ENCODE measurements around the gene CALD1.

Gene CALD1

GRCh38 chr7:134935701-134936100, 156.3 kb downstream of the CALD1 start:
- no peak overlapping the region for H3K4me3 ChIP-seq (replicated peaks; ENCODE audit: insufficient read depth, low read length)
- DNase-seq (ENCODE audit: low read depth in 1 of 2, low spot score in 1 of 2) = no peak
- no peak overlapping the region for H3K27ac ChIP-seq (replicated peaks)
- no peaks in the 10 kb centered on the region for H3K27me3 ChIP-seq (ENCODE audit: insufficient read depth, poor library complexity, severe bottlenecking)
- TF ChIP-seq GABPA (IDR thresholded peaks at IDR 0.05; ENCODE audit: low read depth) = no peak
- TF ChIP-seq, protein P1, sequence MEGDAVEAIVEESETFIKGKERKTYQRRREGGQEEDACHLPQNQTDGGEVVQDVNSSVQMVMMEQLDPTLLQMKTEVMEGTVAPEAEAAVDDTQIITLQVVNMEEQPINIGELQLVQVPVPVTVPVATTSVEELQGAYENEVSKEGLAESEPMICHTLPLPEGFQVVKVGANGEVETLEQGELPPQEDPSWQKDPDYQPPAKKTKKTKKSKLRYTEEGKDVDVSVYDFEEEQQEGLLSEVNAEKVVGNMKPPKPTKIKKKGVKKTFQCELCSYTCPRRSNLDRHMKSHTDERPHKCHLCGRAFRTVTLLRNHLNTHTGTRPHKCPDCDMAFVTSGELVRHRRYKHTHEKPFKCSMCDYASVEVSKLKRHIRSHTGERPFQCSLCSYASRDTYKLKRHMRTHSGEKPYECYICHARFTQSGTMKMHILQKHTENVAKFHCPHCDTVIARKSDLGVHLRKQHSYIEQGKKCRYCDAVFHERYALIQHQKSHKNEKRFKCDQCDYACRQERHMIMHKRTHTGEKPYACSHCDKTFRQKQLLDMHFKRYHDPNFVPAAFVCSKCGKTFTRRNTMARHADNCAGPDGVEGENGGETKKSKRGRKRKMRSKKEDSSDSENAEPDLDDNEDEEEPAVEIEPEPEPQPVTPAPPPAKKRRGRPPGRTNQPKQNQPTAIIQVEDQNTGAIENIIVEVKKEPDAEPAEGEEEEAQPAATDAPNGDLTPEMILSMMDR (IDR thresholded peaks at IDR 0.05; ENCODE audit: insufficient read depth, low read length) = no peak
- TF ChIP-seq, protein P2, sequence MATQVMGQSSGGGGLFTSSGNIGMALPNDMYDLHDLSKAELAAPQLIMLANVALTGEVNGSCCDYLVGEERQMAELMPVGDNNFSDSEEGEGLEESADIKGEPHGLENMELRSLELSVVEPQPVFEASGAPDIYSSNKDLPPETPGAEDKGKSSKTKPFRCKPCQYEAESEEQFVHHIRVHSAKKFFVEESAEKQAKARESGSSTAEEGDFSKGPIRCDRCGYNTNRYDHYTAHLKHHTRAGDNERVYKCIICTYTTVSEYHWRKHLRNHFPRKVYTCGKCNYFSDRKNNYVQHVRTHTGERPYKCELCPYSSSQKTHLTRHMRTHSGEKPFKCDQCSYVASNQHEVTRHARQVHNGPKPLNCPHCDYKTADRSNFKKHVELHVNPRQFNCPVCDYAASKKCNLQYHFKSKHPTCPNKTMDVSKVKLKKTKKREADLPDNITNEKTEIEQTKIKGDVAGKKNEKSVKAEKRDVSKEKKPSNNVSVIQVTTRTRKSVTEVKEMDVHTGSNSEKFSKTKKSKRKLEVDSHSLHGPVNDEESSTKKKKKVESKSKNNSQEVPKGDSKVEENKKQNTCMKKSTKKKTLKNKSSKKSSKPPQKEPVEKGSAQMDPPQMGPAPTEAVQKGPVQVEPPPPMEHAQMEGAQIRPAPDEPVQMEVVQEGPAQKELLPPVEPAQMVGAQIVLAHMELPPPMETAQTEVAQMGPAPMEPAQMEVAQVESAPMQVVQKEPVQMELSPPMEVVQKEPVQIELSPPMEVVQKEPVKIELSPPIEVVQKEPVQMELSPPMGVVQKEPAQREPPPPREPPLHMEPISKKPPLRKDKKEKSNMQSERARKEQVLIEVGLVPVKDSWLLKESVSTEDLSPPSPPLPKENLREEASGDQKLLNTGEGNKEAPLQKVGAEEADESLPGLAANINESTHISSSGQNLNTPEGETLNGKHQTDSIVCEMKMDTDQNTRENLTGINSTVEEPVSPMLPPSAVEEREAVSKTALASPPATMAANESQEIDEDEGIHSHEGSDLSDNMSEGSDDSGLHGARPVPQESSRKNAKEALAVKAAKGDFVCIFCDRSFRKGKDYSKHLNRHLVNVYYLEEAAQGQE (IDR thresholded peaks at IDR 0.05; ENCODE audit: insufficient replicate concordance, low read depth) = no peak
- no peak for TF ChIP-seq SPI1 (IDR thresholded peaks at IDR 0.05; ENCODE audit: borderline replicate concordance, low read depth)
- no peak for TF ChIP-seq POLR2AphosphoS5 (IDR thresholded peaks at IDR 0.05; ENCODE audit: low read depth)

DNA sequence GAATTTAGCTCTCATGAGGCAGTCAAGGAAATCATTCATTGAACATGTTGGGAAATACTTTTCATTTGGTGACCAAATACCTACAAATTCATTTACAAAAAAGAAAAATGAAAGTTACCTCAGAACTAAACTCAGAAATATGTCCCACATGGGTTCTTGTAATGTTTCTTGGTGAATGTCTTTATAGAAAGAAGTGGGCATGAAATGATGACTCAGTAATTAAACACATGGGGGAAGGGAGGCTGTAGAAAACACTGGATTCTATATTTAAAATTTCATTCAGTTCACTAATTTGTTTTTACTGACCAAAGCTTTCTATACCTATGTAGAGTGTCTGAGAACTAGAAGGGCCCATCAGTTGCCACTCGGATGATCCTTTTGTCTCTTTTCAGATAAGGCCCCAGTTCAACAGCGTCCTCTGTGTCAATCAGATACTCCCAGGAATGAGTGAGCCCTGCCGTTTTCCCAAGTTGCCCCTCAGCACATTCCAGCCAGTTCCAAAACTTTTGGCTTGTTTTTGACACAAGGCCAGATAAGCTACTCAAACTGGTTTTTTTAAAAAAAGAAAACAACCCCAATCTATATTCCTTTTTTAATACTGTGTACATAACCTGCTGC, 157.6 kb downstream of the CALD1 start:
- H3K4me3 ChIP-seq (replicated peaks; ENCODE audit: insufficient read depth, low read length) = no peak overlapping the region
- H3K27ac ChIP-seq (replicated peaks) = no peak overlapping the region
- no peak for DNase-seq (ENCODE audit: low read depth in 1 of 2, low spot score in 1 of 2)
- peaks cover 5% of the 10 kb centered on the region for H3K27me3 ChIP-seq (ENCODE audit: insufficient read depth, poor library complexity, severe bottlenecking)
- TF ChIP-seq, protein P2 (IDR thresholded peaks at IDR 0.05; ENCODE audit: insufficient replicate concordance, low read depth) = no peak
- TF ChIP-seq SPI1 (IDR thresholded peaks at IDR 0.05; ENCODE audit: borderline replicate concordance, low read depth) = no peak
- TF ChIP-seq GABPA (IDR thresholded peaks at IDR 0.05; ENCODE audit: low read depth) = no peak
- TF ChIP-seq POLR2AphosphoS5 (IDR thresholded peaks at IDR 0.05; ENCODE audit: low read depth) = no peak
- TF ChIP-seq, protein P1 (IDR thresholded peaks at IDR 0.05; ENCODE audit: insufficient read depth, low read length) = no peak

DNA sequence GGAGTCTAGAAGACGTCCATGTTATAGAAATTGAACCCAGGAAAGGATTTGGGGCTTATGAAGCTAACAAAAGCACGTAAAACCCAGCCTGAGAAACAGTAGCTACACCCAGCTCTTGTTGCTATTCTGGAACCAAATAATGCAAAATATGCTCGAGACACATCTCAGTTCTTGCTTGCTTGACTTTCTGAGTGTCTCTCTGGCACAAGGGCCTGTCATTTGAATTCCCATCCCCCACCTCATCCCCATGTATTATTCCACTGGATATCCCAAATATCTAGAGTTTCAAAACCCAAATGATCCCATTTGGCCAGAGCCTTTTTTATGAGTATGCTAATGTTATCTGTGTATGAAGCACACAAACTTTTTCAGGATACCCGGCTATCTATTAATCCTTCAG, 158.7 kb downstream of the CALD1 start:
- Histone ChIP-seq H3K4me3 (replicated peaks; ENCODE audit: insufficient read depth, low read length) (no peak overlapping the region), H3K27me3 (ENCODE audit: insufficient read depth, poor library complexity, severe bottlenecking) (peaks cover 5% of the 10 kb centered on the region), H3K27ac (replicated peaks) (no peak overlapping the region)
- DNase-seq (ENCODE audit: low read depth in 1 of 2, low spot score in 1 of 2) = no peak
- TF ChIP-seq GABPA (IDR thresholded peaks at IDR 0.05; ENCODE audit: low read depth) (no peak), SPI1 (IDR thresholded peaks at IDR 0.05; ENCODE audit: borderline replicate concordance, low read depth) (no peak), POLR2AphosphoS5 (IDR thresholded peaks at IDR 0.05; ENCODE audit: low read depth) (no peak)
- TF ChIP-seq, protein P2 (IDR thresholded peaks at IDR 0.05; ENCODE audit: insufficient replicate concordance, low read depth) = no peak
- TF ChIP-seq, protein P1 (IDR thresholded peaks at IDR 0.05; ENCODE audit: insufficient read depth, low read length) = no peak

All from HL-60 (cell line).